ENCODE results near the gene NAA50.
A peak's percentile ranks its signal among the peaks of the same experiment; 100 is the strongest.

Gene NAA50

DNA sequence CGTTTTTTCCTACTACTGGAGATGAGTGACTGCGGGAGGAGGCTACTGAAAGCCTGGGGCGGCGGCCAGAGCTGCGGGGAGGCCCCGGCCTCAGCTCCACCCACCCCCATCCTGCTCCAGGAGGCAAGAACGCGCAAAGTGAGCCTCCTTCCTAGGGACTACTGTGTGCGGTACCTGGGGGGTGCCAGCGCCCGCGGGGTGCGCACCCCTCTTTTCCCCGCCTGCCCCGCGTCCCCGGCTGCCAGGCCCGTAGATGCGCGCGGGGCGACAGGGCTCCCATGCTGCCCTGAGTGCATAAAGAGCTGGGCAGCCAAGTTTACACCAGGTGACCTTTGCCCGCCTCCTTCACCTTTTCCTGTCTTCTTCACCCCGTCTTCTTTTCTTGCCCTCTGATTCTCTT is 47.1 kb downstream of the NAA50 start:
- ChIA-PET CTCF (interaction anchor here (0.8 to 2.2 kb wide), 4 partner anchors 9 to 140 kb away, joined by 3 to 8 read pairs (median 4); partner anchors contain the start of gene GRAMD1C), POLR2A (no interaction called here)
- TF ChIP-seq, protein P1, sequence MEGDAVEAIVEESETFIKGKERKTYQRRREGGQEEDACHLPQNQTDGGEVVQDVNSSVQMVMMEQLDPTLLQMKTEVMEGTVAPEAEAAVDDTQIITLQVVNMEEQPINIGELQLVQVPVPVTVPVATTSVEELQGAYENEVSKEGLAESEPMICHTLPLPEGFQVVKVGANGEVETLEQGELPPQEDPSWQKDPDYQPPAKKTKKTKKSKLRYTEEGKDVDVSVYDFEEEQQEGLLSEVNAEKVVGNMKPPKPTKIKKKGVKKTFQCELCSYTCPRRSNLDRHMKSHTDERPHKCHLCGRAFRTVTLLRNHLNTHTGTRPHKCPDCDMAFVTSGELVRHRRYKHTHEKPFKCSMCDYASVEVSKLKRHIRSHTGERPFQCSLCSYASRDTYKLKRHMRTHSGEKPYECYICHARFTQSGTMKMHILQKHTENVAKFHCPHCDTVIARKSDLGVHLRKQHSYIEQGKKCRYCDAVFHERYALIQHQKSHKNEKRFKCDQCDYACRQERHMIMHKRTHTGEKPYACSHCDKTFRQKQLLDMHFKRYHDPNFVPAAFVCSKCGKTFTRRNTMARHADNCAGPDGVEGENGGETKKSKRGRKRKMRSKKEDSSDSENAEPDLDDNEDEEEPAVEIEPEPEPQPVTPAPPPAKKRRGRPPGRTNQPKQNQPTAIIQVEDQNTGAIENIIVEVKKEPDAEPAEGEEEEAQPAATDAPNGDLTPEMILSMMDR (IDR thresholded peaks at IDR 0.05; ENCODE audit: insufficient read depth, low read length, missing control alignments) = no peak
- 0 out of 2 replicates have a peak overlapping the region, but pooled peaks have one; percentile 3 for H3K4me3 ChIP-seq (ENCODE audit: low read depth, low read length)
- DNase-seq (ENCODE audit: low read depth, low spot score) = no peak

DNA sequence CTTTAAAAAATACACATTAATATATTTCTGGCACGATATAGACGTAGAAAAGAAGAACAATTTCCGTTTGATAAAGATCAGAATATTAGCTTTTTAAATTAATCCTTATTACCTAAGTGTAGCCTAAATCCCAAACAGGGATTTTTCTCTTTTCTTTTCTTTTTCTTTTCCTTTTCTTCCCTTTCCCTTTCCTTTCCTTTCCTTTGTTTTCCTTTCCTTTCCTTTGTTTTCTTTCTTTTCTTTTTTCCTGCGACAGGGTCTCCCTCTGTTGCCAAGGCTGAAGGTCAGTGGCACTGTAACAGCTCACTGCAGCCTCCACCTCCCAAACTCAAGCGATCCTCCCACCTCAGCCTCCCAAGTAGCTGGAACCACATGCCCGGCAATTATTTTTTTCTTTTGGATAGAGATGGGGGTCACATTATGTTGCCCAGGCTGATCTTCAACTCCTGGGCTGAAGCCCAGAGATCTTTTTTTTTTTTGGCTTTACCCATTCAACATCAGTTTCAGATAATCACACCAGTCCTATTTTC is 47.8 kb downstream of the NAA50 start:
- ChIA-PET CTCF (interaction anchor here (1.1 to 2.2 kb wide), 4 partner anchors 10 to 47 kb away, joined by 3 to 8 read pairs (median 4); no protein-coding TSS in a partner anchor), POLR2A (no interaction called here)
- H3K4me3 ChIP-seq (ENCODE audit: low read depth, low read length) = no peak overlapping the region

DNA sequence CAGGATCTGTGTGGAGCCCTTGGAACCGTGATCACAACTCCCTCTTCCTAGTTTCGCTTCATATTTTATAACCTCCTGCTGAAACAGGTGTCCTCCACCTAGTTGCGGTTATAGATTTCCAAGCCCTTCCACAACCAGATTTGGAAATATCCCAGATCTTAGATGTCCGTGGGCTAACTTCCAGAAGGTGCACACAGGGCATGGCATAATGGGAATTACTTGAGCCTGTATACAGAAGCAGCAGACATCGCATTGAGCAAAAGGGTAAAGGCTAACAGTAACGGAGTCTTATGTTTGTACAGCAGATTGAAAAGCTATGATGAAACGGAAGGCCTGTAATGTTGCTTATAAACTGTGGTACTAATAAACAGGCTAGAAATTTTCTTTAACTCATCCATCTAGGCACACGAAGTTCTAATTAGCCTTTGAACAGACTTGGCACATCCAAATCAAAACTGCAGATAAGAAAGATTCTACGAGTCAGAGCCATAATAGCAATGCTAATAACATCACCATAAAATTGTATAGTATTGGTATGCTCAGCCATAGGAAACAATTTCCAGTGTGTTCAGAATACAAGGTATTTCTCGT is 48.5 kb downstream of the NAA50 start:
- ChIA-PET CTCF (interaction anchor here (1.1 to 2.2 kb wide), 3 partner anchors 21 to 47 kb away, joined by 3 to 8 read pairs (median 4); no protein-coding TSS in a partner anchor), POLR2A (no interaction called here)
- TF ChIP-seq, protein P1 (IDR thresholded peaks at IDR 0.05; ENCODE audit: insufficient read depth, low read length, missing control alignments) = no peak
- H3K4me3 ChIP-seq (ENCODE audit: low read depth, low read length) = peak overlapping the region; percentile 66
- no peak for DNase-seq (ENCODE audit: low read depth, low spot score)

More for the DNA sequence above, 47.8 kb downstream of the NAA50 start:
- TF ChIP-seq, protein P1 (IDR thresholded peaks at IDR 0.05; ENCODE audit: insufficient read depth, low read length, missing control alignments) = no peak
- no peak for DNase-seq (ENCODE audit: low read depth, low spot score)

DNA sequence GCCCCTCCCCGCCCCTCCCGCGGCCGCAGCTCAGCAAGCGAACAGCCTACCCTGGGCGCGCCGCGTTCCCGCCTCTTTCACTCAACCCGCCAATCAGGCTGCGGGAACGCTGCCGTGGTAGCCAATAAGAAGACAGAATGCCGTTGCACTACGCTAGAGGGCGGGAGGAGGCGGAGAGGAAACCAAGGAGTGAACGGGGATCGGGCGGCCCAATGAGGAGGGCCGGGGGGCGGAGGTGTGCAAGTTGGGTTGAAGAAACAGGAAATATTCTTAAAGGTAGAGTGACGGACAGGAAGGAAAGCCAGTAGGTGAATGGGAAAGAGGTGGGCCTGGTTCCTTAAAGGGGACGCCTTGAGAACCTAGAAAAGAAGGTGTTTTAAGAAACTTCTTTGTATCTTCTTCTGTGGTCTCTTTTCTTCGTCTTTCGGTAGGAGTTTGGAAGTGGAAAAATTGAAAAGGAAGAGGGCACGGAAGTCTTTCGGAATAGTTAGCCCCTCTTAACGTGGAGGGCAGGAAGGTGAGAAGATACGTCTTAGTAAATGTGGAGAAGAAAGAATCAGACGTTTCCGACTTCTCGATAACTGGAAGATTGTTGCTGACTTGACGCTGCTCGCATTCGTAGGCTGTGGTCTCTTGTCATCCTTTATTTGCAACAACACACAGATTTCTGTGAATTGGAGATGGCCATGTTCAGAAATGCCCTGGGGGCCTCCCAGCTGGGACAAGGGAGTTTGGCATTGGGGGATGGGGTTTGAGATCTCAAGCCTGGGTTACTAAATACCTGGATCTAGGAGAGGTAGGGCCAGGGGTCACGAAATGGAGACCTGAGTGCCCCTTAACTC is 49.2 kb downstream of the NAA50 start:
- TF ChIP-seq, protein P1 (IDR thresholded peaks at IDR 0.05; ENCODE audit: insufficient read depth, low read length, missing control alignments) = peak; percentile 34
- peak; percentile 95 for DNase-seq (ENCODE audit: low read depth, low spot score)
- ChIA-PET CTCF (interaction anchor here (0.6 to 1.2 kb wide), 3 partner anchors 9 to 48 kb away, joined by 3 to 4 read pairs (median 3); no protein-coding TSS in a partner anchor), POLR2A (interaction anchor here (0.6 to 1.2 kb wide), 3 partner anchors 125 to 1135 kb away, joined by 3 read pairs; partner anchors contain the start of genes ATG3 and SLC35A5)
- peak overlapping the region; percentile 73 for H3K4me3 ChIP-seq (ENCODE audit: low read depth, low read length)

DNA sequence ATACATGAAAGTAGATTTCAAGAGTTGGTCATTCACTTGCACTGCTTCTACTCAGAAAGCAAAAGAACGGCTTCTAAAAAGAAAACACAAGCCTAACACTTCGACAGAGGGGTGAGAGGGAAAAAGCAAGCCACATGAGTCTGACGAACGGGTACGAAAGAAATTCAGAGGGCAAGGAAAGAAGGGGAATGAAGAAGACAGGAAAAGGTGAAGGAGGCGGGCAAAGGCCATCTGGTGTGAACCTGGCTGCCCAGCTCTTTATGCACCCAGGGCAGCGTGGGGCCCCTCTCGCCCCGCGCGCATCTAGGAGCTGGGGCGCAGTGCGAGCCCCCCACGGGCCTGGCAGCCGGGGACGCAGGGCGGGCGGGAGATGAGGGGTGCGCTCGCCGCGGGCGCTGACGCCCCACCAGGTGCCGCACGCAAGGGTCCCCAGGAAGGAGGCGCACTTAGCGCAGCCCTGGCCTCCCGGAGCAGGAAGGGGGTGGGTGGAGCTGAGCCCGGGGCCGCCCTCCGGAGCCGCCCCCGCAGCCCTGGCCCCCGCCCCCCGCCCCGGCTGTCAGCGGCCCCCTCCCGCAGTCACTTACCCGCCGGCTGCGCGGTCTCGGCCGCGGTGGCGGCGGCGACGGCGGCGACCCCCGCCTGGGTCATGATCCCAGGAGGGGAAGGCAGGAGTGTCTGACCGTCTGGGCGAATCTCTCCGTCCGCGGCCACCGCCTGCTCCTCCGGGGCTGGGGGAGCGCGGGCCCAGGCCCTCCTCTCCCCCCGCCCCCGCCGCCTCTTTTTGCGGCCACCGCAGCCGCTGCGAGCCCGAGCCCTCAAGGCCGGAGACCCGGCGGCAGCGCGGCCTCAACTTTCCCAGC is 50.0 kb downstream of the NAA50 start, which contains the start of gene USF3:
Gene USF3, minus strand, starts transcription at position 857 of the 860 bp plus-strand sequence. CDS start 21,764 bp downstream, outside the sequence.
- ChIA-PET POLR2A (interaction anchor here (0.6 to 1.2 kb wide), 3 partner anchors 126 to 1134 kb away, joined by 3 read pairs; partner anchors contain the start of genes ATG3 and SLC35A5), CTCF (interaction anchor here (0.6 to 2.0 kb wide), 4 partner anchors 9 to 49 kb away, joined by 3 to 6 read pairs (median 4); no protein-coding TSS in a partner anchor)
- TF ChIP-seq, protein P1 (IDR thresholded peaks at IDR 0.05; ENCODE audit: insufficient read depth, low read length, missing control alignments) = peak; percentile 11
- no peak for DNase-seq (ENCODE audit: low read depth, low spot score)
- H3K4me3 ChIP-seq (ENCODE audit: low read depth, low read length) = peak within 1 kb of the TSS; percentile 73

Data from AG04449 (cell line).